ENCODE measurements around the gene MTHFSD.

MTHFSD gene

GRCh38 chr16:86502856-86503748 is 51.9 kb downstream of the MTHFSD start:
- no peak for DNase-seq (ENCODE audit: low read depth)

GRCh38 chr16:86501989-86502855 is 52.8 kb downstream of the MTHFSD start:
- no peak for DNase-seq (ENCODE audit: low read depth)

DNA sequence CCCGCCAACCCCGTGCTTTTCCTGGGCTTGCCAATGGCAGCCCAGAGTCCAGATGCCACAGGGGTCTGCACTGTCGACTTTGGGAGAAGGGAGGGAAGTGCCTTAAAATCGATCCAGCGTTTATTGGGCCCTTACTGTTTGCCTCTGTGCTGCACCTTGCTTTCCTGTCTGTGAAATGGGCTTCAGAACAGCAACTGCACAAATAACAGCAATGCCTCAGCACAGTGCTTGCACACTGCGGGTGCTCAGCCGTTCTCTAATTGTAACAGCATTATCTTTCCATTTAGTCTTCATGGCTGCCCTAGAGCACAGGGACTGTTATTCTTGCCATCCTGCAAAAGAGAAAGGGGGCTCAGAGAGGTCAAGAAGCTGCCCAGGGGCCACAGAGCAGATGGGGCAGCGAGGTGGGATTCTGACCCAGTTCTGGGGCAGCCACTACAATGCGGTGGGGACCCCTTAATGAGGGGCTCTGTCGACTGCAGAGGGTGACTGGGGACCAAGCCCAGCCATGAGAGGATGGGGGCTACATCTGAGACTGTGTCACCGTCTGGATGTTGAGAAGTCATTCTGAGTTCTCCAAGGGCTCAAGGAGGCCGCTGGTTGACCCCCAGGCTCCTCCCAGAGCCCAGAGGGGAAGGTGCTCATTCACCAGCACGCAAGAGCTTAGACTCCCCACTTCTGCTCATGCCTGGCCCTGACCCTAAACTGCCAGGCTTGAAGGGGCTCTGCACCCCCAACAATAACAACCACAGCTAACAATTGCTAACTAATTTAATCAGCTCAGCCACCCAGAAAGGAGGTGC is 54.1 kb downstream of the MTHFSD start:
- no peak for DNase-seq (ENCODE audit: low read depth)

DNA sequence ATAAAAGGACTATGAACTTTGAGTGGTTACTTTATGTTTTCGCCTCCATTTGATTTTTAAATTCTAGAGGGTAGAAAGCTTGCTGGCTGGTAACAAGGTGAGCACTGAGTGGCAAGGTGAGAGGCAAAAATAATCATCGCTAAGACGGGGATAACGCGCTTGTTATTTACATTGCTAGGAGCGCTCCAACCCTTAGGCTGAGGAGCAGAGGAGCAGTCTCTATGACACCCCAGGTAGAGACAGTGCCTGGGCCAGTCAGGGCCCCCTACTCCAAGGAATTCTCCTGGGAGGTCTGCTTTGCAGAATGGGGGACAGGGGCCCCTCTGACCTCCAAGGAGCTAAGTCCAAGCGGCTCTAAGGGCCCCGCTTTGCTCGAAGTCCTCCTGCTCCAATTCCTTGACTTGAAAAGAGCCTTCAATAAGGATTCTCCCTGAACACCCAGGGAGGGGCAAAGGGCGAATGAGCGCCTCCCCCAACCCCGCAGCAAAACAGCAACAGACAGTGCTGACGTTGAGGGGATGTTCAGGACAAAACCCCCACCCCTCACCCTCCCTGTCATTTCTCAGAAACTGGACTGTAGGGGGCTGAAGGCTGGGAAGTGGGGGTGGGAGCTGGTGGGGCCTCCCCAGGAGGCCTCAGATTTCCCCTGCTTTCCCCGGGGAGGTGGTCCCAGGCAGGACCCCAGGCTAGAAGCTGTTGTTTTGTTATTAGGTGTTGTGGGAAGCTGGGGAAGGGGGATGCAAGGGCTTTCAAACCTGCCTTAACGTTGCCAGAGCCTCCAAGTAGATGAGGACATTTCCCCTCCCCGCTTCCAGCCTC is 54.9 kb downstream of the MTHFSD start:
- DNase-seq (ENCODE audit: low read depth): no peak

GRCh38 chr16:86499440-86499786 is 55.6 kb downstream of the MTHFSD start:
- no peak for DNase-seq (ENCODE audit: low read depth)

DNA sequence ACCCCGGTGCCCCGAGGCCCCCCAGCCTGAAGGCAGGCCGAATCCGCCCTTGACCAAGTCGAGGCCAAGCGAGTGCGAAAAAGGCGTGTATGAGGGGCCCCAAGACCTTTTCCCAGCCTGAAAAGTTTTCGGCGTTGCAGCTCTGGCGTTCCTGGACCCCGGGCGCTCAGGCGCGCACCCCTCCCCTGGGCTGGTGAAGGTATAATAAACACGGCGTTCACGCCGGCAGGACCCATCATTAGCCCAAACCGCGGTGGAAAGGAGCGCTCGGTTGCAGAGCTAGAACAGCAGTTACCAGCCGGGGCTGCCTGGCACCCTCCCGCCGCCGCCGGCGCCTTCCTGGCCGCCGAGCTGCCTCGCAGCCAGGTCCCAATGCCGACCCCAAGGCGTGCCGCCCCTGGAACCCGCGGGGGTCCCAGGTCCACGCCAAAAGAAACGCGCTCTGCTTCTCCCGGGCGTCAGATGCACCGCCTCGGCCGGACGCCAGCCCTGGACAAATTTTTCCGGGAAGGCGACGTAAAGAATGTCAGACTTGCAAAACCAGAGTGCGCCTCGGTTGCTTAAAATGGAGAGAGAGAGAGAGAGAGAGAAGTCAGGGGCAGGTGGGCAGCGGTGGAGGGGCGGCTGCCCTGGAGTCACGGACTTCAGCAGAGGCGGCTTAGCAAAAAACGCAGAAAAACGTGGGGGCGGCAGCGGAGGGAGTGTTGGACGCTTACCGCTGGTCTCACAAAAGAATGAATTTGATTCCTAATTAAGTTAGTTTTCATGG is 56.2 kb downstream of the MTHFSD start:
- DNase-seq (ENCODE audit: low read depth): no peak

DNA sequence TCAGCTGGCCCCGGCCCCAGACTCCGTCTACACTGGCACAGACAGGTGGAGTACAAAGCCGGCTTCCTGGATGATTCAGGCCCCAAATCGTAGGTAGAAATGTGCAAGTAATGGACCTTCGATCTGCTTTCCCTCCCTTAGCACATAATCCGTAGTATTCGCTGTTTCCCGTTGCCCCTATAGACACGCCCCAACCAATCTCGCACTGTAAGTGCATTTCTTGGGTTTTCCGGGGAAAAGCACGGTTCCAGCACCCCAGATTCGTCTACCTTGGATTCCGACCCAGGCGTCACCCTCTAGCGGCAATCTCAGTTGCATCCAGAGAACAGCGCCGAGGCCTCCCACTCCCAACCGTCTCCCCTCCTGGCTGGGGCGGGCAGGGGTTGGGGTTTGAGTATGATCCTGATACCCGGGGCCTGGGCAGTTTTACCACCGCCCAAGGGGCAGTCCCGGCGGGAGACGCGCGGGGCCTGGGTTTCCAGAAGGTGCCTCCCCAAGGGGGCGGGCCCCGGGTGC is 56.8 kb downstream of the MTHFSD start:
- no peak for DNase-seq (ENCODE audit: low read depth)

DNA sequence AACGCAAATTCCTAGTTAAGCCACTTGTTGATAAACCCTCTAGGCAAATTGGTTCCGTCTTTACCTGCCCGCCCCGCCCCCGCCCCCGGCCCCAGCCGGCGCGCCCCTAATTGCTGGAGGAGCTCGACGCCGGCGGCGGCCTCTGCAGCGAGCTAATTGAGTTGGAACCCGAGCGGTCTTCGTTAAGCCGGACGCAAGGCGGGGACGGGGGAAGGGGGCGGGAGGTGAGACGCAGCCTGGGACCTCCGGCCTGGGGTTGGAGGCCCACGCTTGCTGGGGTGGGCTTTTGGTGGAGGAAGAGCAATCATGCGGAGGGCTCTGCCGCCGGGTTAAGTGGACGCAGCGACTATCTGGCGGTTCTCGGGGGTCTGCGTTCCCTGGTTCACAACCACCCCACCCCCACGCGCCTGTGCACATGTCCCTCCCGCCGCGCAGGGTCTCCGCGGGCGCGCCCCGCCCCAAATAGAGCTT is 57.4 kb downstream of the MTHFSD start:
- DNase-seq (ENCODE audit: low read depth): no peak

GRCh38 chr16:86496929-86497461 is 58.0 kb downstream of the MTHFSD start:
- no peak for DNase-seq (ENCODE audit: low read depth)

DNA sequence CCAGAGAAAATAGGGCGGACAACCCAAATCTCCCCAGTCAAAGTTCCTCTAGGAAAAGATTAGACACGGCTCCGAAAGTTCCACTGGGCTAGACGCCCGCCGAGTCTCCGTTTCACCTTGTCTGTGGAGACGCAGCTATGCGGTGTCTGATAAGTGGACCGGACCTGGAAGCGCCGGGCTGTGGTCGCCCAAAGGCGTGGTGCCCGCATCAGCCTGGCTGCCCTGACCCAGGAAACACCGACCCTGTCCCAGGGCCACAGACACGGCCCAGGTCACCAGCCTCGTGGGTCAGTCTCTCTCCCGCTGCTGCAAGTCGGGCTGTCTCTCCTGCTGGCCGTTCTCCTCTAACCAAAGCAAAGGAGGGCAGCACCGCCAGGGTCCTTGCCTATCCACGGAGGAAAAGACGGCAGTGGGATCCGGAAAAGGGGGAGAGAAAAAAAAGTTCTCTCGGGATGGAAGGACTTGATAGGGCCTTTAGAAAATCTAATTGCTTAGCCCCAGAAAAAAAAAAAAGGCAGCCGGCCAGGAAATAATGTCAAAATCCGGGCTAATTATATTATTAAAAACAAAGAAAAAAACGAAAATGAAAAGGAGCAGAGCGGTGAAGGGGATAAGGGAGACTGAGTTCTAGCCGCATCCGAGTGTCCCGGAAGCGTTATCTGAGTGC is 58.6 kb downstream of the MTHFSD start:
- DNase-seq (ENCODE audit: low read depth): no peak

GRCh38 chr16:86495756-86496261 is 59.2 kb downstream of the MTHFSD start:
- DNase-seq (ENCODE audit: low read depth): no peak

DNA sequence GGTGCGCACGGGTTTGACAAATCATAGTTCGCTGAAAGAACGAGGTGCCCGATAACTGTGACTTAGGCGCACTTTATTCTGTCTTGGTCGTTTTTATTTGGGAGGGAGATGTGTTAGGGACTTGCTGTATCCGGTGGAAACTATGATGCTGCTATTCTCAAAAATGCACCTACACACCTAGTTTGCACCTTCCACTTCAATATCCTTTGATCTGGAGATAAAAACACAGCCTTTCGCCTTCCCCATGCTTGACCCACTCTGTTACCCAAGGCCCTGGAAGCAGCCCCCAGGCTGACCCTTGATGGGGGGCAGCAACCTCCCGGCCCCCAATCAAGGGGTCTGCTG is 59.7 kb downstream of the MTHFSD start:
- no peak for DNase-seq (ENCODE audit: low read depth)

GRCh38 chr16:86494565-86495356 is 60.3 kb downstream of the MTHFSD start:
- no peak for DNase-seq (ENCODE audit: low read depth)

- no peak for DNase-seq (ENCODE audit: low read depth)
Observed at GRCh38 chr16:86494039-86494564, 60.9 kb downstream of the MTHFSD start.

- no peak for DNase-seq (ENCODE audit: low read depth)
Observed at GRCh38 chr16:86492961-86493629, 61.9 kb downstream of the MTHFSD start.

DNA sequence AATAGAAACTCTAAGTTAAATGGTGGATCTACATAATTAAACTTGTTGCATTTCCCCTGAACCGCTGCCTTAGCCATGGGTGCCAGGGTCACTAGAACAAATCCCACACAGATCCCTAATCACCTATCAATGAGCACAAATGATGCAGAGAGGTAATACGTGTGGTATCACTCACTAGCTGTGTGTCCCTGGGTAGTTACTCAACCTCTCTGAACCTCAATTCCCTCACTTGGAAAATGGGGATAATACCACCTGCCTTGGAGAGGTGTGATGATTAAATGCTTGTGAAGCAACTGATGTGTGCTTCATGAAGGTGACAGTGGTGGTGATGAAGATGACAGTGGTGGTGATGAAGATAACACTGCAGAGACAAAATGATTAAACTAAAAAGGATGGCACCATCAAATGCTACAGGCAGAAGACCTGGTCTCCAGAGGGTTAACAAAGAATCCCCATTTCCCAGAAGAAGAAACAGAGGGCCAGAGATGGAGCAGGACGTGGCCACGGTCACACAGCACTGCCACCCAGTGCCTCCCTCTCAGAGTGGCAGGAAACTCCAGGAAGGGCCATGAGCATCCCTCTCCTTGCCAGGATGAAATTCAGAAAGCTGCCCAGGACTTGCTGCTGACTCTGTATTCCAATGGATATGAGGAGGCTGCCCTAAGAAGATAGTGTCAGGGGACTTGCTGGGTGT is 62.6 kb downstream of the MTHFSD start:
- DNase-seq (ENCODE audit: low read depth): no peak

DNA sequence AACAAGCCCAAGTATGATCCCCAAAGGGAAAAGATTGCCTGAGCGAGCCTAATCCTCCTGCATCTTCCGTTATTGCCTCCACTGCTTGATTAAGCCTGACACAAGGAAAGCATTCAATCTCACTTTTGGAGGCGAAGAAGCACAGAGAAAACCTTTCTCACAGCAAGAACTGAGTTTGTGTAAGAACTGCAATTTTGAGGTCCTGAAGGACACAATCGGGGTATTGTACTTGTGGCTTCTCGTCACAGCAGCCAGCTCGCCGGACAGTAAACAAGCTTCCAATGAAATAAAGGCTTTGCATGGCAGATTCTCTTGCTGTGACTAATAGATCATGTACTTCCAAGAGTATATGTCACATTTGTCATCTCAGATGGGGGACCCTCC is 63.4 kb downstream of the MTHFSD start:
- no peak for DNase-seq (ENCODE audit: low read depth)

All from GM04504 (cell line).